Stimulated activated CD8-positive, alpha-beta memory T cell treated with anti-CD3 and anti-CD28 coated beads, Interleukin-4, amount 100 ng/mL, for 1 hour (primary cell): ENCODE data around the gene GPC5.

Experiments used
- DNase-seq, 2 donors: peaks; one replicate each; pipeline ENCODE4 v3.0.0-alpha.2; 2020; ENCODE audit warnings: low read depth in 2 of 2, low spot score in 1 of 2

The GPC5 gene

GRCh38 chr13:91534996-91535395 is 136.6 kb downstream of the GPC5 start:
- DNase-seq = no peak

GRCh38 chr13:91537376-91537775 is 139.0 kb downstream of the GPC5 start:
- no peak for DNase-seq

GRCh38 chr13:91539286-91540157 is 141.1 kb downstream of the GPC5 start:
- no peak for DNase-seq

DNA sequence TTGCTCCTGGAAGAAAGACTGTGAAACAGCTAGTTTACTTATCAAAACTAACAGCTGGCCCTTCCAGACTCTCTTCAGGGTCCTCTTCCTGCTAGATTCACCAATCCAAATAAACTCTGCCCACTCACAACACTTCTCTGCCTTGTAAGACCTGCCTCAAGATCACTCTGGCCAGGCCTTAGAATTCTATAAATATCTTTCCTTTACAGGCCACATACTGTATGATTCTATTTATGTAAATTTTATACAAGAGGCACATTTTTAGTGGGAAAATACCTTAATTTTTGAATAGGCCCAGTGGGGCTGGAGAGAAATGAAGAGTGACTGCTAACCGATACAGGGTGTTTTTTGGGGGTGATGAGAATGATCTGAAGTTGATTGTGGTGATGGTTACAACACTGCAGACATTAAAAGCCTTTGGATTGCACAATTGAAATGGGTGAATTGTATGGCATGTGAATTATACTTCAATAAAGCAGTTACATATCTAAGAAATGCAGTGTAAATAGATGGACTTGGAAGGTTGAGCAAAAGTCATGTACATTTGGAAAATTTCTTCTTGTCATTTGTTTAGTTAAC is 141.8 kb downstream of the GPC5 start:
- DNase-seq = no peak

DNA sequence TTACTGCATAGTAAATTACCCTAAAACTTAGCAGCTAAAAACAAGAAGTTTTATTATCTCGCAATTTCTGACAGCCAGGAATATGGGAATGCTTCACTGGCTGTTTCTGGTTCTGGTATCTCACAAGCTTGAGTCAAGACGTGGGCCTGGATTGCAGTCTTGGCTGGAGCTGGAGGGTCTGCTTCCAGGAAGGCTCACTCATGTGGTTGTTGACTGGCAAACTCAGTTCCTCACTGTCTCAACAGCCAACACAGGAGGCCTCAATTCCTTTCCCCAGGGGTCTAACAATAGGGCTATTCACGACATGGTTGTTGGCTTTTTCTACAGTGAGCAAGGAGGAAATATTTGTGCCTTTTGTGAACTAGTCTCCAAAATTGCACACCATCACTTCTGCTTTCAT is 146.3 kb downstream of the GPC5 start:
- no peak for DNase-seq

DNA sequence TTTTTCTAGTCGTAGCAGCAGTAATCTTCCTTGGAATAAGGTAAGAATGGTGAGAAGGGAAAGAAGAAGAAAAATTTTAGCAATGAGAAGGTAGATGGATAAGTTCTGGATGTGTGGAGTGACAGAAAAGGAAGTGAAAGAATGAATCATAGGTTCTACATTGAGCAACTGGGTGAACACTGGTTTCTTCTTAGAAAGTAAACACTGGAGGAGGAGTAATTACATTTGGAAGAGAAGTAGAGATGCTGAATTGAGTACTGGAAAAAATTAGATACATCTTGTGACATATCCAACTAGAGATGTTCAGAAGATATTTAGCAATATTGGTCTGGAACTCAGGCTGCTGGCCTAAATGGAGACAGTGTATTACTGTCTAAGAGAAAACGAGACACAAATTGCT is 148.5 kb downstream of the GPC5 start:
- no peak for DNase-seq

DNA sequence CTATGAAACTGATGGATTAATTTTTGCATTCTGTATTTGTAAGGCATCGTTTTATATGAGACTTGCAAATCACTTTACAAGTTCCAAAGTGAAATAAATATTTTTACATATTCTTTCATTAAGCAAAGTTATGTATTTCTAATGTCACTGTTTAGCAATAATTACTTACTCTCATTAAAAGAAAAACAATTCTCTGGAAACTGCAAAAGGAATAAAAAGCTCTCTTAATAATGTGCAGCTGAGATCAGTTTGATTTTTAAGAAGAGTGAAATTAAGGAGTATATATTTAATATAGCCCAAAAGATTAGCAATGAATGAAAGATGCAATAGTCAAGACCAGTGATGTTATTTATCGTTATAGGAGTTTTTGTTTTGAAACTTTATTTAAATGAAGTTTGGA is 155.2 kb downstream of the GPC5 start:
- no peak for DNase-seq

DNA sequence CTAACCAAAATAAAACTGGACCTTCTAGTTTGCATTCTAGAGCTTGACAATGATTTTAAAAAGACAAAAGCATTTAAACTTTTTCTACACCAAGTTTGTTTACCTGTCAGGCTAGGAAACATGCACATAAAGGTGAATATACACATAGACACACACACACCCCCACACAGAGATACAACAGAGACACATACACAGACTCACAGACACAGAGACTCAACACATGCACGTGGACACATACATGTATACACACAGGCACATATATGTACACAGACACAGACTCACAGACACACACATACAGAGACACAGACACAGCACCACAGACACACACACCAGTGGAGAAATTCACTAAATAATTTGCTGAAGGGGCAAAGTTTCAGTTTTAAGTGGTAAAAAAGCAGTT is 155.7 kb downstream of the GPC5 start:
- DNase-seq = no peak

GRCh38 chr13:91557328-91558090 is 159.1 kb downstream of the GPC5 start:
- no peak for DNase-seq

- DNase-seq = no peak
These were observed 165.4 kb downstream of the GPC5 start for GRCh38 chr13:91563799-91564198.

GRCh38 chr13:91564396-91564795 is 166.0 kb downstream of the GPC5 start:
- DNase-seq = no peak

- DNase-seq = no peak
These were observed 166.9 kb downstream of the GPC5 start for GRCh38 chr13:91565296-91565695.

DNA sequence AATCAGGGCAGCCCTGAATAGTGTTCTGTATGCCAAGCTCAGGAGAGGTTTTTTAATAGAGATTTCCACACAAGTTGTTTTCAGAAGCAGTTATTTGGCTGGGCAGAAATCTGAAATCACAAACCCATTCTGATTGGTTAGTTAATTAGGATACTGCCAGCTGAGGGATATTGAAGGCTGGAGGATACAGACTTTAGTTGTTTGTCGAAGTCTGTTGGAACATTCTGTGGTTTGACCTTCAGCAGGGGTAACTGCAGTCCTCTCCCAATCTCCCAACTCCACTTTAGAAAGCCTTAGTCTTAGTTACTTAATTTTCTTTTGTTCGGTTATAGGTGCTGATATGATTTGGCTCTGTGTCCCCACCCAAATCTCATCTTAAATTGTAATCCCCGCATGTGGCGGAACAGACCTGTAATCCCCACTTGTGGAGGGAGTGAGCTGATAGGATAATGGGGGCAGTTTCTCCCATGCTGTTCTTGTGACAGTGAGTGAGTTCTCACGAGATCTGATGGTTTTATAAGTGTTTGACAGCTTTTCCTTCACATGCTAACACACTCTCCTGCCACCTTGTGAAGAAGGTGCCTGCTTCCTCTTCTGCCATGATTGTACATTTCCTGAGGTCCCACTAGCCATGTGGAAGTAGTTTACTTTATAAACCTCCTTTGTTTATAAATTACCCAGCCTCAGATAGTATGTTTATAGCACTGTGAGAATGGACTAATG is 169.2 kb downstream of the GPC5 start:
- DNase-seq = no peak

DNA sequence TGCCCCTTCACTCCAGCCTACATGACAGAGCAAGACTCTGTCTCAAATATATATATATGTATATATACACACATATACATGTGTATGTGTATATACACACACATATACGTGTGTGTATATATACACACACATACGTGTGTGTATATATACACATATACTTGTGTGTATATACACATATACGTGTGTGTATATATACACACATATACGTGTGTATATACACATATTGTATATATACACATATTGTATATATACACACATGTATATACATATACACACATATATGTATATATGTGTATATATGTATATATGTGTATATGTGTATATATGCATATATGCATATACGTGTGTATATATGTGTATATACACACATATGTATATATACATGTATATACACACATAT is 173.3 kb downstream of the GPC5 start:
- no peak for DNase-seq

DNA sequence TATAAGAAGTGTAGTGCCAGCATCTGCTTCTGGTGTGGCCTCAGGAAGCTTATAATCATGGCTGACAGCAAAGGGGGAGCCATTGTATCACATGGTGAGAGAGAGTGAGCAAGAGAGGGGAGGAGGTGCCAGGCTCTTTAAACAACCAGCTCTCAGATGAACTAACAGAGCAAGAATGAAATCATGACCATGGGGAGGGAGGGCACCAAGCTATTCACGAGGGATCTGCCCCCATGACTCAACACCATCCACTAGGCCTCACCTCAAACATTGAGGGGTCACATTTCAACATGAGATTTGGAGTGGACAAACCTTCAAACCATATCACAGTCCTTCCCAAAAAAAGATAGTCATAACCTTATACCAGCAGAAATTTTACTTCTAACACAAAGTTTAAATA is 174.0 kb downstream of the GPC5 start:
- no peak for DNase-seq

DNA sequence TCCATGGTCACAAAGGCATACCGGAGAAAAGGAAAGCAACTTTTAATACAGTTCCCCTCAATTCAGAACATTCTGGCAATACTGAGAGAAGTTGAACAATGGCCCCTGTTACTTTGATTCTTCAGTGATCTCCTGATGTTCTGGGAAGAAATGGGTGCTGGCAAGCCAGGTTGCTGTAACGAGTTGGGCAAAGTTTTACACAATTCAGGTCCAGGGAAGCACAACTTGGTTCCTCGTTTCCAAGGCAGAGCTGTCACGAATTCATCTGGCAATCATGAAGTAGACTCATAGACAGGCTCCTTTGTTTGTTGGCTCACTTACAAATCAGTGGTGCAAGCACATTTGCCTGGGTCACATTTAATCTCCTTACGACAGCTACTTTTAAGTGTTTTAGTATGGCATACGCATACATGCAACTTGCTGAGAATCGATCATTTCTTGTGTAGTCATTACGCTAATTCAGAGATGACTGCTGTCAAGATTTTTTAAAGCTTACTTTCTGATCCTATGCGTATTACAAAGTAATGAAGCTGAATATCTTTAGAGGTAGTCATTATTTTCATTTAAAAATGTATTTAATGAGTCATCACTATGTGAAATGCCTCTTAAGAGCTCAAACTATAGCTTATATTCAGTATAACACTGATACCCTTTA is 174.7 kb downstream of the GPC5 start:
- no peak for DNase-seq

DNA sequence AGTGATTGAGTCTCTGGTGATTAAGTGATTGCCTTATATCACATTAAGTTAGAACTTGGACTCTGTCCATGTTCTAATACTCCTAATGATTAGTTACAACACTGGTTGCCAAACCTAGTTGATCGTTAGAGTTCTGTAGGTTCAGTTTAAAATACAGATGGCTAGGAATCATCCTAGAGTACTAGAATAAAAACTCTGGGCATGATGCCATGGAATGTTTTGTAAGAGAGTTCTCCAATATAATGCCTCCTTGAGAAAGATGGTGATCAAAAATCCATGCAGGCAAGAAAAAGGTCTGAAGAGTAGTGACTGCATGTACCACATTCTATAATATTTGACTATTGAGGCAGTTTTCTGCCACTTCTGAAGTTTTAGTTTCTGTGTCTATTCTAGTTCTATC is 176.3 kb downstream of the GPC5 start:
- no peak for DNase-seq

DNA sequence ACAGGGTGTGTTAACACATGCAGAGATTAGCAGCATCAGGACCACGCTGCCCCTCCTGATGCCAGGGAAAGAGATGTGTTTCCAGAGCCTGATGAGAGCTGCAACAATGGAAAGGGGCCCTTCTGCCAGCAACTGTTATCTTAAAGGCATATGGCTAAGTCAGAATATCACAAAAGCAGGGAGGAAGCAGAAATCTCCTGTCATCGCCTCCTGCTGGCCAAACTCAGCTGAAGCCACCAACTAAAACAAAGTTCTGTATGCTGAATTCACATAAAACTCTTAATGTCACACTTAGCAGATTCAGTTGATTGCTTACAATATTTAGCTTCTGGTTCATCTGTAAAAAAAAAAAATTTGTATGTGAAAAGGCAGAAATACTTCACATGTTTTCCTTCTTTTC is 178.2 kb downstream of the GPC5 start:
- DNase-seq = no peak

GRCh38 chr13:91579320-91579719 is 180.9 kb downstream of the GPC5 start:
- DNase-seq = no peak

DNA sequence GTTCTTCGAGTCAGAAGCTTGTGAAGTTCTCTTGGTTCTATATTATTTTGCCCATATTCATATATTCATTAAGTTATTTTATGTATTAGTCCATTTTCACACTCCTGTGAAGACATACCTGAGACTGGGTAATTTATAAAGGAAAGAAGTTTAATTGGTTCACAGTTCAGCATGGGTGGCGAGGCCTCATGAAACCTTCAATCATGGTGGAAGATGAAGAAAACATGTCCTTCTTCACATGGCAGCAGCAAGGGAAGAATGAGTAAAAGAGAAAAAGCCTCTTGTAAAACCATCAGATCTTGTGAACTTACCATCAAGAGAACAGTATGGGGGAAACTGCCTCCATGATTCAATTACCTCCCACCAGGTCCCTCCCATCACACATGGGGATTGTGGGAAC is 182.3 kb downstream of the GPC5 start:
- DNase-seq = no peak

- no peak for DNase-seq
These were observed 188.2 kb downstream of the GPC5 start for GRCh38 chr13:91586609-91587008.
